Activated naive CD4-positive, alpha-beta T cell treated with anti-CD3 and anti-CD28 coated beads, Interleukin-2, amount 10 ng/mL, durations not matched to agents 7 days and 5 days (primary cell): ENCODE data around the gene FBLN7.

Source experiments
- CTCF ChIA-PET: fragments of 350-600 bp; sonication (Branson Sonifier 250); formaldehyde crosslinking; loops from one replicate; lab custom pipeline; 2021; ENCODE audit warnings: antibody characterized with exemption; lab: Charles Lee
- DNase-seq: peaks from one replicate; pipeline ENCODE4 v3.0.0-alpha.2; 2020
- H3K27ac Mint-ChIP-seq: one replicate; pipeline ENCODE4 v1.8.0; 2021; ENCODE audit warnings: mild to moderate bottlenecking, moderate library complexity, mixed read lengths
- H3K27me3 Mint-ChIP-seq: one replicate; pipeline ENCODE4 v1.8.0; 2021; ENCODE audit warnings: mild to moderate bottlenecking, mixed read lengths
- H3K36me3 Mint-ChIP-seq: one replicate; pipeline ENCODE4 v1.8.0; 2021; ENCODE audit warnings: mixed read lengths
- H3K4me1 Mint-ChIP-seq: one replicate; pipeline ENCODE4 v1.8.0; 2021; ENCODE audit warnings: mixed read lengths
- H3K4me3 Mint-ChIP-seq: one replicate; pipeline ENCODE4 v1.8.0; 2021; ENCODE audit warnings: mild to moderate bottlenecking, moderate library complexity, mixed read lengths
- H3K9me3 Mint-ChIP-seq: one replicate; pipeline ENCODE4 v1.8.0; 2021; ENCODE audit warnings: mixed read lengths

The FBLN7 gene

GRCh38 chr2:112156152-112156986 lies 18.2 kb downstream of the FBLN7 start:
- H3K27me3 Mint-ChIP-seq, result peaks cover 8% of the 10 kb centered on the region
- H3K27ac Mint-ChIP-seq, result peak overlapping the region; percentile 85
- peak overlapping the region; percentile 48 for H3K4me3 Mint-ChIP-seq
- CTCF ChIA-PET, result interaction anchor here (1.0 to 1.4 kb wide), 2 partner anchors 21 to 104 kb away, joined by 3 read pairs; no protein-coding TSS in a partner anchor
- DNase-seq, result peak; percentile 49
- peaks cover 42% of the 10 kb centered on the region for H3K4me1 Mint-ChIP-seq
- peaks cover 1% of the 10 kb centered on the region for H3K36me3 Mint-ChIP-seq
- H3K9me3 Mint-ChIP-seq, result no peaks in the 10 kb centered on the region

GRCh38 chr2:112157472-112157871 lies 19.3 kb downstream of the FBLN7 start:
- CTCF ChIA-PET, result no interaction called here

GRCh38 chr2:112159454-112159921 lies 21.3 kb downstream of the FBLN7 start:
- Mint-ChIP-seq H3K9me3 (no peaks in the 10 kb centered on the region), H3K36me3 (peaks cover 1% of the 10 kb centered on the region), H3K4me1 (peaks cover 36% of the 10 kb centered on the region), H3K27me3 (peaks cover 8% of the 10 kb centered on the region), H3K4me3 (no peak overlapping the region), H3K27ac (no peak overlapping the region)
- DNase-seq, result peak; percentile 10
- CTCF ChIA-PET, result no interaction called here

More at GRCh38 chr2:112157472-112157871, 19.3 kb downstream of the FBLN7 start:
- Mint-ChIP-seq H3K9me3 (no peaks in the 10 kb centered on the region), H3K36me3 (peaks cover 1% of the 10 kb centered on the region), H3K27me3 (peaks cover 11% of the 10 kb centered on the region), H3K4me1 (peaks cover 42% of the 10 kb centered on the region), H3K4me3 (no peak overlapping the region), H3K27ac (no peak overlapping the region)
- DNase-seq, result no peak

GRCh38 chr2:112160283-112161250 lies 22.4 kb downstream of the FBLN7 start:
- Mint-ChIP-seq H3K4me3 (no peak overlapping the region), H3K27me3 (peaks cover 8% of the 10 kb centered on the region)

GRCh38 chr2:112161431-112162145 lies 23.4 kb downstream of the FBLN7 start:
- Mint-ChIP-seq H3K4me3 (no peak overlapping the region), H3K27me3 (peaks cover 8% of the 10 kb centered on the region), H3K4me1 (peaks cover 15% of the 10 kb centered on the region), H3K27ac (no peak overlapping the region), H3K36me3 (no peaks in the 10 kb centered on the region), H3K9me3 (no peaks in the 10 kb centered on the region)
- peak; percentile 8 for DNase-seq
- CTCF ChIA-PET, result no interaction called here

More at GRCh38 chr2:112160283-112161250, 22.4 kb downstream of the FBLN7 start:
- peak; percentile 19 for DNase-seq
- Mint-ChIP-seq H3K4me1 (peaks cover 25% of the 10 kb centered on the region), H3K36me3 (peaks cover 1% of the 10 kb centered on the region), H3K9me3 (no peaks in the 10 kb centered on the region), H3K27ac (peak overlapping the region; percentile 78)
- CTCF ChIA-PET, result no interaction called here

- H3K27me3 Mint-ChIP-seq, result peaks cover 8% of the 10 kb centered on the region
- no peaks in the 10 kb centered on the region for H3K9me3 Mint-ChIP-seq
- CTCF ChIA-PET, result interaction anchor here (0.6 kb wide), 2 partner anchors 12 to 93 kb away, joined by 3 read pairs; partner anchors contain the start of gene ZC3H8
- no peaks in the 10 kb centered on the region for H3K36me3 Mint-ChIP-seq
- peaks cover 15% of the 10 kb centered on the region for H3K4me1 Mint-ChIP-seq
- peak; percentile 8 for DNase-seq
- no peak overlapping the region for H3K27ac Mint-ChIP-seq
- no peak overlapping the region for H3K4me3 Mint-ChIP-seq
Measured at GRCh38 chr2:112162341-112162740, 24.2 kb downstream of the FBLN7 start.

GRCh38 chr2:112162956-112163355 lies 24.8 kb downstream of the FBLN7 start:
- Mint-ChIP-seq H3K4me3 (no peak overlapping the region), H3K27me3 (peaks cover 8% of the 10 kb centered on the region), H3K4me1 (peaks cover 12% of the 10 kb centered on the region), H3K27ac (no peak overlapping the region), H3K9me3 (no peaks in the 10 kb centered on the region), H3K36me3 (no peaks in the 10 kb centered on the region)
- CTCF ChIA-PET, result interaction anchor here (0.6 kb wide), 2 partner anchors 11 to 92 kb away, joined by 3 read pairs; partner anchors contain the start of gene ZC3H8
- DNase-seq, result peak; percentile 13

- H3K27me3 Mint-ChIP-seq, result peaks cover 8% of the 10 kb centered on the region
- peaks cover 12% of the 10 kb centered on the region for H3K4me1 Mint-ChIP-seq
- no peaks in the 10 kb centered on the region for H3K36me3 Mint-ChIP-seq
- H3K9me3 Mint-ChIP-seq, result no peaks in the 10 kb centered on the region
- H3K27ac Mint-ChIP-seq, result no peak overlapping the region
- CTCF ChIA-PET, result no interaction called here
- DNase-seq, result peak; percentile 15
- no peak overlapping the region for H3K4me3 Mint-ChIP-seq
Measured at GRCh38 chr2:112163541-112163981, 25.4 kb downstream of the FBLN7 start.

- H3K4me1 Mint-ChIP-seq, result peaks cover 11% of the 10 kb centered on the region
- H3K36me3 Mint-ChIP-seq, result no peaks in the 10 kb centered on the region
- H3K4me3 Mint-ChIP-seq, result no peak overlapping the region
- CTCF ChIA-PET, result interaction anchor here (0.8 kb wide), 1 partner anchor 11 kb away, joined by 3 read pairs; no protein-coding TSS in a partner anchor
- H3K27me3 Mint-ChIP-seq, result peaks cover 8% of the 10 kb centered on the region
- H3K9me3 Mint-ChIP-seq, result no peaks in the 10 kb centered on the region
- peak; percentile 12 for DNase-seq
- H3K27ac Mint-ChIP-seq, result no peak overlapping the region
Measured at GRCh38 chr2:112164876-112165275, 26.7 kb downstream of the FBLN7 start.

- Mint-ChIP-seq H3K27me3 (peaks cover 10% of the 10 kb centered on the region), H3K36me3 (no peaks in the 10 kb centered on the region), H3K4me1 (peaks cover 10% of the 10 kb centered on the region), H3K27ac (no peak overlapping the region), H3K9me3 (no peaks in the 10 kb centered on the region), H3K4me3 (no peak overlapping the region)
- no peak for DNase-seq
- CTCF ChIA-PET, result interaction anchor here (0.8 kb wide), 1 partner anchor 11 kb away, joined by 3 read pairs; no protein-coding TSS in a partner anchor
Measured at GRCh38 chr2:112165296-112165695, 27.1 kb downstream of the FBLN7 start.

GRCh38 chr2:112166806-112167499 lies 28.8 kb downstream of the FBLN7 start:
- DNase-seq, result peak; percentile 20
- H3K4me3 Mint-ChIP-seq, result no peak overlapping the region
- H3K9me3 Mint-ChIP-seq, result no peaks in the 10 kb centered on the region
- peaks cover 15% of the 10 kb centered on the region for H3K27me3 Mint-ChIP-seq
- CTCF ChIA-PET, result no interaction called here
- no peaks in the 10 kb centered on the region for H3K36me3 Mint-ChIP-seq
- H3K4me1 Mint-ChIP-seq, result peaks cover 5% of the 10 kb centered on the region
- H3K27ac Mint-ChIP-seq, result no peak overlapping the region

GRCh38 chr2:112168422-112169124 lies 30.4 kb downstream of the FBLN7 start:
- CTCF ChIA-PET, result interaction anchor here (1.5 kb wide), 1 partner anchor 14 kb away, joined by 4 read pairs; no protein-coding TSS in a partner anchor

More at GRCh38 chr2:112168422-112169124, 30.4 kb downstream of the FBLN7 start:
- Mint-ChIP-seq H3K36me3 (no peaks in the 10 kb centered on the region), H3K9me3 (no peaks in the 10 kb centered on the region), H3K4me1 (peaks cover 10% of the 10 kb centered on the region), H3K4me3 (no peak overlapping the region), H3K27ac (no peak overlapping the region), H3K27me3 (peaks cover 13% of the 10 kb centered on the region)
- no peak for DNase-seq
